Esophagus muscularis mucosa (tissue), 4 donors: ENCODE measurements around the gene RASL12.

Source experiments
- EP300 ChIP-seq: sonication (generic); formaldehyde crosslinking; IDR thresholded peaks from one replicate; pipeline ENCODE4 v1.6.1; 2017; ENCODE audit warnings: antibody characterized with exemption
- POLR2A ChIP-seq: fragments of 450-650 bp; IDR thresholded peaks from one replicate; pipeline ENCODE4 v1.6.1; 2017; ENCODE audit warnings: antibody characterized with exemption, moderate library complexity, mild to moderate bottlenecking, low read depth
- POLR2AphosphoS5 ChIP-seq, 2 donors: sonication (generic); formaldehyde crosslinking; IDR thresholded peaks; one replicate each; pipeline ENCODE4 v1.6.1; 2017; ENCODE audit warnings: antibody characterized with exemption in 2 of 2
- TF ChIP-seq, protein P1 (sequence below), 3 experiments: fragments of 200-600 bp in 2 of 3; fragments of 450-650 bp in 1 of 3; sonication (generic) in 2 of 3; IDR thresholded peaks; one replicate each; pipeline ENCODE4 v1.5.1; 2017 to 2019; ENCODE audit warnings: antibody characterized with exemption in 3 of 3, mild to moderate bottlenecking in 2 of 3, moderate library complexity in 1 of 3

GRCh38 chr15:65020419-65020818 is 47.4 kb downstream of the RASL12 start:
- TF ChIP-seq, protein P1, sequence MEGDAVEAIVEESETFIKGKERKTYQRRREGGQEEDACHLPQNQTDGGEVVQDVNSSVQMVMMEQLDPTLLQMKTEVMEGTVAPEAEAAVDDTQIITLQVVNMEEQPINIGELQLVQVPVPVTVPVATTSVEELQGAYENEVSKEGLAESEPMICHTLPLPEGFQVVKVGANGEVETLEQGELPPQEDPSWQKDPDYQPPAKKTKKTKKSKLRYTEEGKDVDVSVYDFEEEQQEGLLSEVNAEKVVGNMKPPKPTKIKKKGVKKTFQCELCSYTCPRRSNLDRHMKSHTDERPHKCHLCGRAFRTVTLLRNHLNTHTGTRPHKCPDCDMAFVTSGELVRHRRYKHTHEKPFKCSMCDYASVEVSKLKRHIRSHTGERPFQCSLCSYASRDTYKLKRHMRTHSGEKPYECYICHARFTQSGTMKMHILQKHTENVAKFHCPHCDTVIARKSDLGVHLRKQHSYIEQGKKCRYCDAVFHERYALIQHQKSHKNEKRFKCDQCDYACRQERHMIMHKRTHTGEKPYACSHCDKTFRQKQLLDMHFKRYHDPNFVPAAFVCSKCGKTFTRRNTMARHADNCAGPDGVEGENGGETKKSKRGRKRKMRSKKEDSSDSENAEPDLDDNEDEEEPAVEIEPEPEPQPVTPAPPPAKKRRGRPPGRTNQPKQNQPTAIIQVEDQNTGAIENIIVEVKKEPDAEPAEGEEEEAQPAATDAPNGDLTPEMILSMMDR (IDR thresholded peaks at IDR 0.05), result no peak
- no peak for TF ChIP-seq POLR2A
- no peak for TF ChIP-seq POLR2AphosphoS5 (IDR thresholded peaks at IDR 0.05)
- TF ChIP-seq EP300, result no peak
